Activated effector memory CD4-positive, alpha-beta T cell treated with anti-CD3 and anti-CD28 coated beads, Interleukin-2, amount 50 U/mL, for 16 hours (primary cell): ENCODE data around the gene INHBB.
"Not testable (repeated sequence)": the region's sequence is repeated elsewhere in the genome, so short reads cannot be mapped to it uniquely, and the experiment has no call there.

ENCODE experiments used
- DNase-seq: peaks from one replicate; pipeline ENCODE4 v3.0.0-alpha.2; 2020

The INHBB gene

DNA sequence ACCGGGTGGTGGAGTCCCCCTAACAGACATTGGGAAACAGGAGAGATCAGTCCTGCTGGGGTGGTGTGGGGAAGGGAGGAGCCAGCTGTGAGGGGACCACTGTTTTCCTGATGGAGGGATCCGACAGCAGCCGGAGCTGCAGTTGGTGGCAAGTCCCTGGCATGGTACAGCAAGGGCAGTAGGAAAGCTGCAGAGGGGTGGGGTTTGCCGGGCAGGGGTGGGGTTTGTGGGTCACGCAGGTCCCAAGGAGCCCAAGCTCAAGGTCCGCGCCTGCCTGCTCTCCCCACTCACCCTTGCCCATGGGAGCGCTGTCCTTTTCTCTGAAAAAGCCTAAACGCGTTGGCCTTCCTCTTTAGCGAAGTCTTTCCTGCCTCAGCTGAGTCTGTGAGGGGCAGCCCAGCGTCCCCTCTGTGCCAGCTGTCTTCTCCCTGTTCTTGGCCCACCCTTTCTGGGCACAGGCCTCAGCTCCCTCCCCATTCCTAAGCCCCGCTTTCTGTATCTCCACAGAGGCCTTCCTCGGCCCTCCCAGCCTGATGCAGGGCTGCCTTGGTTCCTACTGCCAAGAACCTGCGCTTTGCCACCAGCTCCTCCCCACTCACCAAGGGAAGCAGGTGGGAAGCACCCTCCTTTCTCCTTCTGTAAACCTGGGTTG, 29.3 kb upstream of the INHBB start:
- DNase-seq: peak; percentile 54

DNA sequence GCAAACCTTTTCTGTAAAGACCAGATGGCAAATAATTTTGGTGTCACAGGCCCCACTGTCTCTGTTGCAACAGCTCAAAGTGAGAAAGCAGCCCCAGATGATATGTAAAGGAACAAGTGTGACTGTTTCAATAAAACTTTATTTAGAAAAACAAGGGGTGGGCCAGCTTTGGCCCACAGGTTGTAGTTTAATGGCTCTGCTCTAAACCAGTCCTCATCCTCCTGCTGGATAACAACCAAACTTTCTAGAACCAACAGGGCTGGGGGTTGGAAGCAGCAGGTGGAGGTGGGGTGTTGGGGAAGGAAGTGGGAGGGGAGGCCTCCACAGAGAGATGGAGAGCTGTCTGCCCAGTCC, 28.8 kb upstream of the INHBB start:
- no peak for DNase-seq

DNA sequence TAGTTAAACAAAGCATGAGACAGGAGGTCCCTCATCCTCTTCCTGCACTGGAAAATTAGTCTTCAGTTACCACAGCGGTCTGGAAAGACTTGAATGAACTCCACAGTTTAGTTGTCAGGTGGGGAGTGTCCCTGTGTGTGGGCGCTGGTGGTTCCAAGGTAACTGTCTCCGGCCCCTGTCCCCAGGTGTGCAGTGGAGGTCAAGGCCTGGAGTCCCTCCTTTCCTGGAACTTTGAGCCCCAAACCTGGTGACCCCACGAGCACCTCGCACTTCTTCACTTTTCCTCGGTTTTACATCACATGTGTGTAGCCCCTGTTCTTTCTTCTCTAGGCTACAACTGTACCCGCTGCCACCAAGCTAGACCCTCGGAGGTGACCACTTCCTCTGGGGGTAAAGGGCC, 28.0 kb upstream of the INHBB start:
- DNase-seq: peak; percentile 24

DNA sequence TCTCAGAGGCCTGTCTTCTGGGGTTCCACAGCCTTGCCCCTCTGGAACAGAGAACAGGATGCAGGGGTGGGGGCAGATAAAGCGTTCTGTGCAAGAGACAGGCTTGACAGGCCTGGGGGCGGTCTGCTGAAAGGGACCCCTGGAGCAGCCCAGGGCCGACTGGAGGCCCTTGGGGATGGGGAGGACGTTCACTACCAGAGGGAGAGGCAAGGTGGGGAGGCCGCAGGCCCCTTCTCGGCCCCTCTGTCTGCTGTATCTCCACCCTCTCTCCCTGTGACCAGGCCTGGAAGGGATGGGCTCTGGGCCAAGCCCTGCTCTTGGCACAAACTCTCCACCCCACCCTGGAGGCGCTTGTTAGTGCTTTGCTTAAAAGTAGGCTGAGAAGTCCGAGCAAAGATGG, 27.3 kb upstream of the INHBB start:
- peak; percentile 46 for DNase-seq

DNA sequence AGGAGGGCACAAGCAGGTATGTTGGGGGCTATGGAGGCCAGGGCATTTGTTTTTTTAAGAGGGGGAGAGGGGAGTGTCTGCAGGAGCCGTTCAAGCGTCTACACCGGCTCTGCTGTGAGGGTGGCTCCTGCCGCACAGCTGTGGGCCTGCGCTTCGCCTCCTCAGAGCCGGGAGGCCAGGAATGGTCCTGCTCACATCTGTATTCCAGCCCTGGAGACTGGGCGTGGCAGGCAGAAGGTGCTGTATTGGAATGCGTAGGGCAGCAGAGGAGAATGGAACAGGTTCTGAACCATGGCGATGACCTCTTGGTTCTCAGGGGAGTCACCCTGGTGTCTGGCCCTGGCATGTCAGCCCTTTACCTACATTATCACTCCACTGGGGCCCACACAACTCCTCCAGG, 26.8 kb upstream of the INHBB start:
- DNase-seq: peak; percentile 17

DNA sequence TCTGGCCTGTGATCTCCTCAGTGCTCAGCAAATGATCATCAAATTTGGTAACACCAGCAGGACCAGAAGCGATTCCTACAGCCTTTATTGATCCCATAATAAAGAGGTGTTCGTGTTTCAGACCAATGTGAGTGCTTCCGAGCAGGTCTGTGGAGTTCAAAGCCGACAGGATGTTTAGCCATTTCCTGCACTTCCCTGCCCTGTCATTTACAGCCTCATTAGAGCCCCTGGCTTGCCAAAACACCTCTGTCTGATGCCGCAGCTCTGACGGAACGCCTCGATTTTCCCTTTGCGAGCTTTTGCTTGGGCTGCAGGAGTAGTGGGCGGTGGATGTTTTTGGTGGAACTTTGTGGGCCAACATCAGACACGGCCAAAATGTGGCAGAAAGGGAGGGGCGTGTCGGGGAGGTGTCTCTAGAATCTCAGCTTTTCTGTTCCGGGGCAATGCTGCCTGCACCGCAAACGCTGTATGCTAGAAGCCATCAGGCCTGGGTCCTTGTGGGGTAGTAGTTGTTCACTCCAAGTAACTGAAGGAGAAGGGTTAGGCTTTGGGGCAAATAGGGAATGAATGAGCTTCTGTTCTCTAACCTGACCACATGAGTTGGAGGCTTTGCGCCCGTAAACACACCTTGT, 26.1 kb upstream of the INHBB start:
- no peak for DNase-seq

DNA sequence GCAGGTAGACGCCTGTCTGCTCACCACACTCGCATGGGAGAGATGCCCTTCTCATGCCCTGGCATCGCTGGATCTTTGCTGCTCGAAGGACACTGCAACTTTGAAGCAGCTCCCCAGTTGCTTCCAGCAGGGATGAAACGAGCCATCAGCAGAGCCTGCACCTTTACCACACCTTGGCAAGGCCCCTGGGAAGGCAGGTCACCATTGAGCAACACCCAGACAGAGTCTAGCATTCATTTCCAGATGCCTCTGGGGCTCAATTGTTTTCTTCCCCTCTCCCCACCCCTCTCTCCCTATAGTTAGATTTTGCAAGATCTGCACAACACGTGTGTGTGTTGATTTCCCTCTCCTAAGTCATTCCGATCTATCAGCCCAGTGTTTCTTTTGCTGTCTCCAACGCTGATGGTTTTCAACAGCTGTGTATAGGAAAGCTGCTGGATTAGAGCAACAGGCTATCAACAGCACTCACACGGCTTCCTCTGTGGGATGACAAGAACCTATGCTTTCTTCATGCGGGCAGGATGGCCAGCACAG, 25.6 kb upstream of the INHBB start:
- no peak for DNase-seq

DNA sequence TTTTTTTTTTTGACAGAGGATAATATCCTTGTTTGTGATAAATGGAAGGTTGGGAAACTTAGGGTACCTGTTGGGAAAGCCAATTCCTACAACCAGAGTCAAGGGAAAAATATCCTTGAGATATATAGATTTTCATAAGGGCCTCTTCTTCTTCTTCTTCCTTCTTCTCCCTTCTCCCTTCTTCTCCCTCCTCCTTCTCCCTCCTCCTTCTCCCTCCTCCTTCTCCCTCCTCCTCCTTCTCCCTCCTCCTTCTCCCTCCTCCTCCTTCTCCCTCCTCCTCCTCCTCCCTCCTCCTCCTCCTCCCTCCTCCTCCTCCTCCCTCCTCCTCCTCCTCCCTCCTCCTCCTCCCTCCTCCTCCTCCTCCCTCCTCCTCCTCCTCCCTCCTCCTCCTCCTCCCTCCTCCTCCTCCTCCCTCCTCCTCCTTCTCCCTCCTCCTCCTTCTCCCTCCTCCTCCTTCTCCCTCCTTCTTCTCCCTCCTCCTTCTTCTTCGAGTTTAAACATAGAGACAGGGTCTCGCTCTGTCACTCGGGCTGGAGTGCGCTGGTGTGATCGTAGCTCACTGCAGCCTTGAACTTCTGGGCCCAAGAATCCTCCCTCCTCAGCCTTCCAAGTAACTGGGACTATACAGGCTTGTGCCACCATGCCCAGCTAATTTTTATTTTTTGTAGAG, 24.9 kb upstream of the INHBB start:
- DNase-seq: not testable (repeated sequence)

DNA sequence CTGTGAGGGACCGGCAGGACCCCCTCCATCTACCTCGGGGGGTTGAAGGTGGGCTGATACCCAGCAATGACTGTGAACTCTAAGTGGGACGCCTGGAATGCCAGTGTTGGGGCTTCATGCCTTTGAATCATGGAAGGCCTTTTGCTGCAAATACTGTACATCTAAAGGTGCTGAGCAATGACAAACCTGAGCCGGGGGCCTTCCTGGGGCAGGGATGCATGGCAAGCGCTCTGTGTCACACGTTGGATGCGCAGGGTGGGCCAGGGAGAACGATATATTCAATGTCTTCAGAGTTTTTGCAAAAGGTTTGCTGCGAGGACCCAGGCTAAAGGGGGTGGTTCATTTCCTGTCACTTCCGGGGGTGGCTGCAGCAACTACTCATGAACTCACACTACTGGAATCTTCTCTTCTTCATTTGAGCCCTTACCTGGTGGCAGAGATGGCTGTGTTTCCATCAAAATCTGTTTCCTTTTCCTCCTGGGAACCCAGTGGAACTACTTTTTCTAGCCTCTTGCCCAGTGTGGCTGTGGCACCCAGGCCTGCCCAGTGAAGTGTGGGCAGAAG, 24.1 kb upstream of the INHBB start:
- DNase-seq: no peak

DNA sequence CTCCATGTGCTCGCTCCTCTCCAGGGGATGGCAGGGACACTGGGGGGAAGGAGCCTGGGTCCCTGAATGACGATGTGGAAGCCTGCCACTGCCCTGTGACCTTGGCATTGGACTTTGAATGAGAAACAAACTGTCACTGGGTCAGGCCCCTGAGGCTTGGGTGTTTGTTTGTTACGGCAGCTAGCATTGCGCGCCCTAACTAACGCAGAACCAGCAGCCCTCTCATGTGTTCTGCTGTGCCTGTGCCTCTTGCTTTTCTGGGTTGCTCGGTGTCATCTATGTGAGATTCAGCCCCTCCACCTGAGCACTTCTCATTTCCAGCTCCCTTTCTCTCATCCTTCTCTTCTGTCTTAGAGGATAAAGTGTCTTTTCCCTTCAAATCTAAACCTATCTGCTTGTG, 23.6 kb upstream of the INHBB start:
- DNase-seq: no peak

DNA sequence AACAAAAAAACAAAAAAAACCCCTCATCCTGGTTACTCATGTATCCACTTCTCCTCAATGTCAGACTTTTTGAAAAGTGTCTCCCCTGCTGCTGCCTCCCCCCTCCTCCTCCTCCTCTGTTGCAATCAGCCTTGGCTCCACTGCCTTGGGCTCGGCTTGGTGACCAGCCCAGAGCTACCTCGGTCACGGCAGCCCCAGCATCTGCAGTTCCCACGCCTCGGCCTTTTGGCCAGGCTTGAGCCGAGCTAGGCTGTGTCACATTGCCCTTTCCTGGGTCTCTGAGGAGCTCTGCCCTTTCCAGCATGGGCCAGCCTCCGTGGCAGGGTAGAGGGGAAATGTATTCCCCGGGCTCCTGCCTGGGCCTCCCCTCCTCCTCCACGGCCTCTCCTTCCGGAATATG, 22.7 kb upstream of the INHBB start:
- DNase-seq: no peak

DNA sequence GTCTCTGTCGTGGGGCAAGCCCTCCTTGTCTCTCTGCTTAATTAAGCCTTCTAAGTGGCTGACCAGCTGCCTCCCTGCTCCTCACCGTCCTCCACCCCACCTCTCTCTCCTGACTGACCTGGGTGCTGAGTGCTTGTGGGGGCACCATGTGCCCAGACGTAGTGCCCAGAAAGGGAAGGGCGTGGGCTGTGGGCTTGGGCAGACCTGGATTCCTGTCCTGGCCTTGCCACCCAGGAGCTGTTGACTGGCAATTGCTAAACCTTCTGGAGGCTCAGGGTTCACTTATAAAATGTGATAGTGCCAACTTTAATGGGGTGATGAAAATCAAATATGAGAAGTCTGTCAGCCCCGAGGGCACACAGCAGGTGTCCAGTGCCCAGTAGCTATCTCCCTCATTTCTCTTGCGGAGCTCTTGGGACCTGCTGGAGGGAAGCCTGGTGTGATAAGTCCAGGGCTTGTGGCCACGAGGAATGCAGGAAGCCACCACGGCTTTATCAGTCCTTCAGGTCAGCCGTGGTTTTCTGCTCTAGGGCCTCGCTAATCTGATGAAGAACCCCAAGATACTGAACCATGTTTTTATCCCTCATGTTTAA, 22.0 kb upstream of the INHBB start:
- no peak for DNase-seq

DNA sequence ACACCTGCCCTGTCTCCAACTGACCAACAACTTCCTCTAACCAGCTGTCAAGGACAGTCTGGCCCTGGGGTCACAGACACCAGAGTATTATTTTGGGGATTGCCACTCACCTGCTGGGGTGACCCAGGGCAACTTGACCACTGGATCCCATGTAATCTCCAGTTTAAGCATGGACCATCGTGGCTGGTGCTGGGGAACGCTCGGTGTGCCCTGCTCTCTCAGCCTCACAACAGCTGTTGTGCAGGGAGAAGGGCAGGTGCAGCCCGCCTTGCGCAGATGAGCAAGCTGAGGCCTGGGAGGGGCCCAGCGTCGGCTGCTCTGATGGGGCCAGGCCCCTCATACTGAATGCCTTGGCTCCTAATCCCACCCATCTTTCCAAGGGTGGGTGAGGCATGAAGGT, 21.0 kb upstream of the INHBB start:
- DNase-seq: no peak

DNA sequence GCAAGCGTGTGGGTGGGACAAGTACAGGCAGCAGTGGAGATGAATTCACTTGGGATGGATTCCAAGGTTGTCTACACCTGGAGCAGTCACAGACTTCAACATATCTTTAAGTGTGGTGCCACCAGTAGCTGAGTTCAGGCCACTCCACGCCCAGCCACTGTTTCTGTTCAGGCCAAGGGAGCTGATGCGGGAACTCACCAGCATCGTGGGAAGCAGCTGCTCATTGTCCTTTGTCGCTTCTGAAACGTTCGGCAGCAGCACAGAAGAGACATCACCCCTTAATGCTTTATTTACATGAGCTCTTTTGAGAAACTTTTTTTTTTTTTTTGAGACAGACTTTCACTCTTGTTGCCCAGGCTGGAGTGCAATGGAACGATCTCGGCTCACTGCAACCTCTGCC, 19.9 kb upstream of the INHBB start:
- no peak for DNase-seq

DNA sequence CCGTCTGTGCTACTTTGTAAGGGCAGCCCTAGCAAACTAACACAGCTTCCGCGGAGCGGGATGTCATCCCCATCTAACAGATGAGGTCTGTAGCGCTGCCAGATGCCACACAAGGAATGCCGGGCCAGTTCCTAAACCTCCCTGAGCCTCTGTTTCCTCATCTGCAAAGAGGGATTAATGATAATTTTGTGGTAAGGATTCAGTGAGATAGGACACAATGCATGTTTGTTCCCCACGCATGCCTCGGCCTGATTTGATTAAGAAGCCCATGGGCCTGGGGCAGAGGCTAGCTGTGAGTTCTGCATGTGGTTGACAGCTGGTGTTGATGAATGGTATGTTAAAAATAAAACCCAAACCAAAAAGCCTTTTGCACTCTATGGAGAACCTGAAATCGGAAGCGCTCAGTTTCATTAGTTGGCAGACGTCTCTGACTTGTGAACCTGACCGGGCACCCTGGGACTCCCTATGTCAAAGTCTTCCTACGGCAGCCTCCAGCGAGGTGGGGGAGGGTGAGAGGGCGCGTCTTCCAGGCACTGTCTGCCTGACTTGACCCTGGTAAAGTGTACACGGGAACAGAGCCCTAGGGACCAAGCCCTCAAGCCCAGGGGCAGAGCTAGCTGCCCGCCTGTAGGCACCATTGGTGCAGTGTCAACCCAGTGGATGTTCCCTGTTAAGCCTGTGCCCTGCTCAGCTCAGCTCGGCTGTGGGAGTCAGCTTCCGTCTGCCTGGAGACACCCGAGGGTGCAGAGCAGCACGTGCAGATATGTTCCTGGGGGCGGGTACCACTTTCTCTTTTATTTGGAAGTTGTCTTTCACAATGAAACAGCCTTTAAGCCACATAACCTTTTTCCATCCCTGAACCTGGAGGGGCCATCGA, 14.8 kb upstream of the INHBB start:
- no peak for DNase-seq

DNA sequence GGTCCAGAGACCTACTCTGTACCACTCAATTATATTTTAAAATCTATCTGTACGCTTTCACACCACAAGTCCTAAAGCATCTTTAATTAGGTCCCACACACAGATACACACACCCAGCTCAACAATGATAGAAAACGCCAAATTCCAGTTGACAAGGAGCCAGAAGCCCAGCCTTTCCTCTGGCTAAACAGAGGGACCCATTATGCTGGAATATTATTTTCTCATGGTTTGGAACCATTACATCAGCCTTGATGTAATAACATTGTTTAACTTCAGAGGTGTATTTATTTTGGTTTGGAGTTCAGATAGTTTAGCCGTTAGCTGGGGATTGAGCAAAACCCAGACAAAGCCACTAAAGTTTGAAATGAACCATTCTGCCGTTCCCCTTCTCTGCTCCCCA, 14.0 kb upstream of the INHBB start:
- no peak for DNase-seq

DNA sequence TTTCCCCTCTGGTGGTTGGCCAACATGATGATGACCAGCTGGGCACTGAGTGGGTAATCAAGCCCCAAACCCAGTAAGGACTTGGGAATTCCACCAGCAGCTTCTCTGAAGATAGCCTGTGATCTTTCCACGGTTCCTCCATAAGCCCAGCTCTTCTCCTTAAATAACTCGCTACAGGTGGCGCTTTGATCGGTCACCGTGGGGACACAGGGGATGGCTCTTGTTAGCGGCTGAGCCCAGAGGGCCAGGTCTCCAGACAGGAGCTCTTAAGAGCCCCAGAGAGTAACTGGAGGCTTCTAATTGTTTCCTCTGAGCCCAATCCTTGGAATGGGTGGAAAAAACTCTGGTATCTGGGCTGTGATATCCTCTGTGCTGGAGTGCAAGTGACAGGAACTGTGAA, 13.6 kb upstream of the INHBB start:
- DNase-seq: no peak

DNA sequence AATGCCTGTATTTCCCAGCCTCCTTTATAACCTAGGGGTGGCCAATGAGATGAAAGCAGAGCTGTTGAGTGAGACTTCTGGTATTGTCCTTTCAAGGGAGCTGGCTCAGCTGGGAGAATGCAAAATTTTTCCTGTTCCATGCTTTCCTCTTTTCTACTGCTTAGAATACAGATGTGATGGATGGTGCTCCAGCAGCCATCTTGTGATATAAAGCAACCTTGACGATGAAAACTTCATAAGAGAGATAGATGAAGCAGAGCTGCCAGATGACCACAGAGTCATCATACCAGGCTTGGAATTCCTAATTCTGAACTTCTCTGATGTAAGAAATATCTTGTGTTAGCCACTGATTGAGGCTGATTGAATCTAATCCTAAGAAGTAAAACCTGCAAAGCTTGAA, 11.9 kb upstream of the INHBB start:
- no peak for DNase-seq

DNA sequence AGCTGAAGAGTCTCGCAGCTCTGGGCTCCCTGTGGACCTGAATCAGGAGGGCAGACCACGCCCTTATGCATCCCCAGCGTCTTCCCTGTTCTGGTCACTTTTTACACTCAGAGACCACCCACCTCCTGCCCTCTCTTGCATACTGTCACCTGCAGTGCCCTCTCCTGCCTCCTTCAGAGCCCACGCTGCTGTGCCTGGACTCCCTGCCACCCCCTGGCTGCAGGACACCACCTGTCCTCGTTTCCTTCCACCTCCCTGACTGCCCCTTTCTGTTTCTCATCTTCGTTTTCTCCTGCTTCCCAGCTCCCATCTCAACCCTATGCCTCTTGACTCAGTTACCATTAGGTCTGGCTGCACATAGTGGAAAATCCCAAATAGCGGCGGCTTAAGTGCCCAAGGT, 9.2 kb upstream of the INHBB start:
- DNase-seq: no peak

DNA sequence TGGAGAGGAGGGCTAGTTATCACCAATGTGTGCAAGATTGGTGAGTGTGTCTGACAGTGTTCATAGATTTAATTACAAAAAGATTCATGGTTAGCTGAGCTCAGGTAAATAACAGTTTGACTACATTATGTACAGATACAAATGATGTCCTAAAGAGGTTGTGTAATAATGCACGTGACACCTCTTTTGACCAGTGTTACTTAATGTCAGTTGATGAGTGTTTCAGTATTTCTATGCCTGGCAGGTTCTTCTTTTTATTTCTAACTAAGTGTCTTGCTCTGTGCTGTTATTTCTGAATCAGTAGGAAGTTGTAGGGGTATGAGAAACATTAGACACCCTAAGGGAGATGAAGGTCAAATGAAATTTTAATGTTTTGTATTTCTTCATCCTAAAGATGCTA, 7.9 kb upstream of the INHBB start:
- no peak for DNase-seq

DNA sequence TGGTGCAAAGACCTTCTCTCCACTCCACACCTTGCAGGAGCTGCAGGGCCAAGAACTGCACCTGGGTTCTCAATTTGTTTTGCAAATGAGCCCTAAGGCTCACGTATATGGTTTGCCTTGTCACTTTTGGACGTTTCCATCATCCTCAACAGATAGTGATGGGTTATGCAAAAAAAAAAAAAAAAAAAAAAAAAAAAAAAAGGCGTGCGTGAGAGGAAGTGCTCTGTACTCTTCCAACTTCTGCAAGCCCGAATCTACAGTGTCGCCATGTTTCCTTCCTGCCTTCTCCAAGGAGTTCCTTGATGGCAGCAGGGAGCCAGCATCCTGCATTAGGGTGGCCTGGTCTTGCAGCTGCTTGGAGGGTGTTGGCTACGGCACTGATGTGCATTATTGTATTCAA, 4.0 kb upstream of the INHBB start:
- no peak for DNase-seq

DNA sequence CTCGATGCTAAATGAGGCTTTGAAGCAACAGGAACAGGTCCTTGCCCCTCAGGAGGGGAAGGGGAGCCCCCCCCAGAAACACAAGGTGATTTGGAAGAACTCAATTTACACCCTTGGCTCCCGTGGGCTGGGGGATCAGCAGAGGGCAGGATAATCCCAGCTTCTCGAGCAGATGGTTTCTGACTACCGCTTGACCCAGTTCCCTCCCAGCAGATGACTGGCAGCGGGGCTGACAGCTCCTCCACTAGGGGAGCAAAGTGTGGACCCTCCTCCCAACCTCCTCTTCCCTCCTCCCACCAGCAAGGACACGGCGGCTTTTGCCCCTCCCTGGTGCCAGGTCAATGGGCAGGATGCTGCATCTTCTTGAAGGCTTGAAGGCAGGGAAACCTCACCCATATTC, 3.5 kb upstream of the INHBB start:
- DNase-seq: no peak

DNA sequence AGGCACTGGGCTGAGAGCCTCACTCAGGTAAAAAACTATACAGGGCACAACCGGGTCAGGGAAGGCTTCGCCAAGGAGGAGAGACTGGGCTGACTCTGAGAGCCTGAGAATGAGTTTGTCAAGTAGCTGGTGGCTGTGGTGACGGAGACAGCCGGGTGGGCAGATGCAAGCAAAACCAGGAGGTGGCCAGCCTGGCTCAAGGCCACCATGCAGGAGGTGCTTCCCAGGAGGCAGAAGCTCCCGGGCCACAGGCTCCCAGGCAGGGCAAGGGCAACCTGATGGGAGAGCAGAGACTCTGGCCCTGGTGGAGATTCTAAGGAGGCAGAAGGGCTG, 2.9 kb upstream of the INHBB start:
- DNase-seq: no peak
